ENCODE data around the gene RASSF6.

The RASSF6 gene

GRCh38 chr4:73620115-73620792, at the start of gene RASSF6:
Gene RASSF6, minus strand, starts transcription at chr4:73620436. Its CDS starts 8,641 bp downstream, at chr4:73611795.
- Histone ChIP-seq H3K4me2 (ENCODE audit: low read length) (peak within 1 kb of the TSS; percentile 89), H3K27ac (ENCODE audit: low read depth, low read length) (peak within 1 kb of the TSS; percentile 98), H3K79me2 (ENCODE audit: control insufficient read depth, low read length) (peaks cover 61% of the 10 kb centered on the region), H3K9me2 (replicated peaks; ENCODE audit: control insufficient read depth, low read length) (no peaks in the 10 kb centered on the region), H3K4me3 (ENCODE audit: low read length) (peak within 1 kb of the TSS; percentile 94), H3K27me3 (ENCODE audit: control insufficient read depth, low read length) (no peaks in the 10 kb centered on the region), H3K9me3 (ENCODE audit: control insufficient read depth, insufficient read depth, low read length) (no peaks in the 10 kb centered on the region), H3K4me1 (ENCODE audit: control insufficient read depth, low read length) (peaks cover 56% of the 10 kb centered on the region), H3K36me3 (ENCODE audit: control insufficient read depth, low read length) (peaks cover 48% of the 10 kb centered on the region), H3F3A (ENCODE audit: control insufficient read depth, insufficient read depth) (peaks cover 28% of the 10 kb centered on the region), H4K20me1 (ENCODE audit: control insufficient read depth, insufficient read depth, low read depth, low read length) (no peaks in the 10 kb centered on the region)
- TF ChIP-seq CTCF (IDR thresholded peaks at IDR 0.05; ENCODE audit: low read depth, low read length, poor library complexity, severe bottlenecking) (no peak), EZH2phosphoT487 (IDR thresholded peaks at IDR 0.05; ENCODE audit: borderline replicate concordance, low read length) (no peak)

GRCh38 chr4:73669410-73670183, 49.4 kb upstream of the RASSF6 start:
- Histone ChIP-seq H3K4me2 (ENCODE audit: low read length) (no peak overlapping the region), H3K27ac (ENCODE audit: low read depth, low read length) (no peak overlapping the region), H3K36me3 (ENCODE audit: control insufficient read depth, low read length) (no peaks in the 10 kb centered on the region), H3K27me3 (ENCODE audit: control insufficient read depth, low read length) (no peaks in the 10 kb centered on the region), H3K4me1 (ENCODE audit: control insufficient read depth, low read length) (peaks cover 16% of the 10 kb centered on the region), H4K20me1 (ENCODE audit: control insufficient read depth, insufficient read depth, low read depth, low read length) (no peaks in the 10 kb centered on the region), H3K4me3 (ENCODE audit: low read length) (no peak overlapping the region), H3F3A (ENCODE audit: control insufficient read depth, insufficient read depth) (0 out of 2 replicates have a peak, but pooled peaks cover 3% of the 10 kb centered on the region), H3K79me2 (ENCODE audit: control insufficient read depth, low read length) (no peaks in the 10 kb centered on the region), H3K9me3 (ENCODE audit: control insufficient read depth, insufficient read depth, low read length) (no peaks in the 10 kb centered on the region), H3K9me2 (replicated peaks; ENCODE audit: control insufficient read depth, low read length) (no peaks in the 10 kb centered on the region)
- no peak for TF ChIP-seq EZH2phosphoT487 (IDR thresholded peaks at IDR 0.05; ENCODE audit: borderline replicate concordance, low read length)
- no peak for TF ChIP-seq CTCF (IDR thresholded peaks at IDR 0.05; ENCODE audit: low read depth, low read length, poor library complexity, severe bottlenecking)

- H4K20me1 ChIP-seq (ENCODE audit: control insufficient read depth, insufficient read depth, low read depth, low read length), result no peaks in the 10 kb centered on the region
- no peak overlapping the region for H3K4me2 ChIP-seq (ENCODE audit: low read length)
- no peak overlapping the region for H3K4me3 ChIP-seq (ENCODE audit: low read length)
- no peaks in the 10 kb centered on the region for H3K9me3 ChIP-seq (ENCODE audit: control insufficient read depth, insufficient read depth, low read length)
- no peaks in the 10 kb centered on the region for H3K9me2 ChIP-seq (replicated peaks; ENCODE audit: control insufficient read depth, low read length)
- TF ChIP-seq CTCF (IDR thresholded peaks at IDR 0.05; ENCODE audit: low read depth, low read length, poor library complexity, severe bottlenecking), result no peak
- TF ChIP-seq EZH2phosphoT487 (IDR thresholded peaks at IDR 0.05; ENCODE audit: borderline replicate concordance, low read length), result no peak
- no peak overlapping the region for H3K27ac ChIP-seq (ENCODE audit: low read depth, low read length)
- 0 out of 2 replicates have a peak, but pooled peaks cover 5% of the 10 kb centered on the region for H3F3A ChIP-seq (ENCODE audit: control insufficient read depth, insufficient read depth)
- H3K27me3 ChIP-seq (ENCODE audit: control insufficient read depth, low read length), result no peaks in the 10 kb centered on the region
- peaks cover 23% of the 10 kb centered on the region for H3K4me1 ChIP-seq (ENCODE audit: control insufficient read depth, low read length)
- H3K36me3 ChIP-seq (ENCODE audit: control insufficient read depth, low read length), result no peaks in the 10 kb centered on the region
- H3K79me2 ChIP-seq (ENCODE audit: control insufficient read depth, low read length), result no peaks in the 10 kb centered on the region
These were observed 48.6 kb upstream of the RASSF6 start for GRCh38 chr4:73668782-73669201.

Measured in DOHH2 (cell line).